ENCODE data around the gene PSD2. TPM values are rescaled to one million over a fixed set of nuclear protein-coding genes. Genes with fewer than 3 reads are reported as not detected.

PSD2 gene
- total and polyA plus RNA-seq, 10 of the 15 experiments (the other 5 are each of a cell fraction or from before 2014, with no cell fraction given): 0.02 to 0.14 (median 0.03) TPM; not detected in 5

DNA sequence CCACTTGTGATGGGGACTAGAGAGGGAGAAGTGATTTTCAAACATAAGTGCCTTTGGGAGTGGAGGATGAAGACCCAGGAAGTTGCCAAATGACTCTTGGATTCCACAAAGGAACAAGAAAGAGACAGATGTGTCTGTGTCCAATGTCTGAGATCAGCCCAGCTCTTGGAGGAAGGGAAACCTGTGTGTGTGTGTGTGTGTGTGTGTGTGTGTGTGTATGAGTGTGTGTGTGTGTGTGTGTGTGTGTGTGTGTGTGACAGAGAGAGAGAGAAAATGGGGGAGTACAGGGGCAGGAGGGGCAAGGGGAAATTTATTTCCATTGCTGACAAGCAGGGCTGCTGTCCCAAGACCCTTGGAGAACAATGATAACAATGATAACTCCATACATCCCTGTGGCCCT is 72.0 kb downstream of the PSD2 start:
- in situ Hi-C loops (cut with MboI): no loop called here
- SMC1A ChIA-PET (ENCODE audit: uncharacterized antibody, unreplicated experiment): interaction anchor here (1.0 to 3.1 kb wide), 2 partner anchors 20 to 101 kb away, joined by 3 to 16 read pairs; no protein-coding TSS in a partner anchor
- CTCF ChIA-PET: interaction anchor here (0.7 to 10.1 kb wide), 7 partner anchors 8 to 103 kb away, joined by 3 to 129 read pairs (median 3); no protein-coding TSS in a partner anchor
- intact Hi-C loops (cut with micrococcal nuclease; ENCODE audit: unreplicated experiment): no loop called here
- Histone ChIP-seq H3K27ac (ENCODE audit: control insufficient read depth, insufficient read depth) (no peak overlapping the region), H2AFZ (ENCODE audit: control insufficient read depth, low read depth, low read length) (no peak overlapping the region), H3K4me3 (no peak overlapping the region), H3K79me2 (ENCODE audit: control insufficient read depth, insufficient read depth, low read length) (no peaks in the 10 kb centered on the region), H3K27me3 (replicated peaks in 1 of 2; ENCODE audit: control insufficient read depth in 2 of 2, insufficient read depth in 2 of 2, low read length in 1 of 2) (no peaks in the 10 kb centered on the region), H3K9ac (ENCODE audit: control insufficient read depth, insufficient read depth, low read length) (no peak overlapping the region), H4K20me1 (ENCODE audit: control insufficient read depth, insufficient read depth) (no peaks in the 10 kb centered on the region), H3K4me1 (ENCODE audit: control insufficient read depth, insufficient read depth, low read length) (peaks cover 3% of the 10 kb centered on the region; the same call in 1 of the 2 replicates), H3K36me3 (ENCODE audit: control insufficient read depth in 2 of 2, insufficient read depth in 2 of 2, low read length in 1 of 2) (no peaks in the 10 kb centered on the region; a peak in 1 of 4 replicates), H3K4me2 (ENCODE audit: control insufficient read depth, insufficient read depth) (no peak overlapping the region), H3K9me3 (replicated peaks; ENCODE audit: control insufficient read depth, insufficient read depth, low read length) (no peaks in the 10 kb centered on the region)
- ATAC-seq: no peak
- BruUV-seq (replicated peaks): no TSS peak
- no peak for FAIRE-seq
- RAD21 ChIA-PET (ENCODE audit: unreplicated experiment): interaction anchor here (2.8 to 3.2 kb wide), 2 partner anchors 80 to 102 kb away, joined by 11 to 17 read pairs; no protein-coding TSS in a partner anchor
- POLR2A ChIA-PET: interaction anchor here (0.9 kb wide), 1 partner anchor 101 kb away, joined by 4 read pairs; no protein-coding TSS in a partner anchor
- DNase-seq (ENCODE audit: low read depth, low spot score): no peak
- no peak for TF ChIP-seq CREM (IDR thresholded peaks at IDR 0.05; ENCODE audit: low read depth)
- no peak for TF ChIP-seq SMAD1 (IDR thresholded peaks at IDR 0.05; ENCODE audit: low read depth, partially characterized antibody)
- no peak for TF ChIP-seq WRNIP1 (IDR thresholded peaks at IDR 0.05; ENCODE audit: borderline replicate concordance, low read depth, low read length)
- TF ChIP-seq CREB1 (IDR thresholded peaks at IDR 0.05; ENCODE audit: low read depth): no peak
- TF ChIP-seq RFX5 (IDR thresholded peaks at IDR 0.05; ENCODE audit: low read depth, low read length): no peak
- TF ChIP-seq, protein P1, sequence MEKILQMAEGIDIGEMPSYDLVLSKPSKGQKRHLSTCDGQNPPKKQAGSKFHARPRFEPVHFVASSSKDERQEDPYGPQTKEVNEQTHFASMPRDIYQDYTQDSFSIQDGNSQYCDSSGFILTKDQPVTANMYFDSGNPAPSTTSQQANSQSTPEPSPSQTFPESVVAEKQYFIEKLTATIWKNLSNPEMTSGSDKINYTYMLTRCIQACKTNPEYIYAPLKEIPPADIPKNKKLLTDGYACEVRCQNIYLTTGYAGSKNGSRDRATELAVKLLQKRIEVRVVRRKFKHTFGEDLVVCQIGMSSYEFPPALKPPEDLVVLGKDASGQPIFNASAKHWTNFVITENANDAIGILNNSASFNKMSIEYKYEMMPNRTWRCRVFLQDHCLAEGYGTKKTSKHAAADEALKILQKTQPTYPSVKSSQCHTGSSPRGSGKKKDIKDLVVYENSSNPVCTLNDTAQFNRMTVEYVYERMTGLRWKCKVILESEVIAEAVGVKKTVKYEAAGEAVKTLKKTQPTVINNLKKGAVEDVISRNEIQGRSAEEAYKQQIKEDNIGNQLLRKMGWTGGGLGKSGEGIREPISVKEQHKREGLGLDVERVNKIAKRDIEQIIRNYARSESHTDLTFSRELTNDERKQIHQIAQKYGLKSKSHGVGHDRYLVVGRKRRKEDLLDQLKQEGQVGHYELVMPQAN (conservative IDR thresholded peaks at IDR 0.05): no peak
- TF ChIP-seq MTA3 (IDR thresholded peaks at IDR 0.05; ENCODE audit: borderline replicate concordance, low read length): no peak
- no peak for TF ChIP-seq POLR2A (IDR thresholded peaks at IDR 0.05; ENCODE audit: low read depth, low read length)
- TF ChIP-seq, protein P2, sequence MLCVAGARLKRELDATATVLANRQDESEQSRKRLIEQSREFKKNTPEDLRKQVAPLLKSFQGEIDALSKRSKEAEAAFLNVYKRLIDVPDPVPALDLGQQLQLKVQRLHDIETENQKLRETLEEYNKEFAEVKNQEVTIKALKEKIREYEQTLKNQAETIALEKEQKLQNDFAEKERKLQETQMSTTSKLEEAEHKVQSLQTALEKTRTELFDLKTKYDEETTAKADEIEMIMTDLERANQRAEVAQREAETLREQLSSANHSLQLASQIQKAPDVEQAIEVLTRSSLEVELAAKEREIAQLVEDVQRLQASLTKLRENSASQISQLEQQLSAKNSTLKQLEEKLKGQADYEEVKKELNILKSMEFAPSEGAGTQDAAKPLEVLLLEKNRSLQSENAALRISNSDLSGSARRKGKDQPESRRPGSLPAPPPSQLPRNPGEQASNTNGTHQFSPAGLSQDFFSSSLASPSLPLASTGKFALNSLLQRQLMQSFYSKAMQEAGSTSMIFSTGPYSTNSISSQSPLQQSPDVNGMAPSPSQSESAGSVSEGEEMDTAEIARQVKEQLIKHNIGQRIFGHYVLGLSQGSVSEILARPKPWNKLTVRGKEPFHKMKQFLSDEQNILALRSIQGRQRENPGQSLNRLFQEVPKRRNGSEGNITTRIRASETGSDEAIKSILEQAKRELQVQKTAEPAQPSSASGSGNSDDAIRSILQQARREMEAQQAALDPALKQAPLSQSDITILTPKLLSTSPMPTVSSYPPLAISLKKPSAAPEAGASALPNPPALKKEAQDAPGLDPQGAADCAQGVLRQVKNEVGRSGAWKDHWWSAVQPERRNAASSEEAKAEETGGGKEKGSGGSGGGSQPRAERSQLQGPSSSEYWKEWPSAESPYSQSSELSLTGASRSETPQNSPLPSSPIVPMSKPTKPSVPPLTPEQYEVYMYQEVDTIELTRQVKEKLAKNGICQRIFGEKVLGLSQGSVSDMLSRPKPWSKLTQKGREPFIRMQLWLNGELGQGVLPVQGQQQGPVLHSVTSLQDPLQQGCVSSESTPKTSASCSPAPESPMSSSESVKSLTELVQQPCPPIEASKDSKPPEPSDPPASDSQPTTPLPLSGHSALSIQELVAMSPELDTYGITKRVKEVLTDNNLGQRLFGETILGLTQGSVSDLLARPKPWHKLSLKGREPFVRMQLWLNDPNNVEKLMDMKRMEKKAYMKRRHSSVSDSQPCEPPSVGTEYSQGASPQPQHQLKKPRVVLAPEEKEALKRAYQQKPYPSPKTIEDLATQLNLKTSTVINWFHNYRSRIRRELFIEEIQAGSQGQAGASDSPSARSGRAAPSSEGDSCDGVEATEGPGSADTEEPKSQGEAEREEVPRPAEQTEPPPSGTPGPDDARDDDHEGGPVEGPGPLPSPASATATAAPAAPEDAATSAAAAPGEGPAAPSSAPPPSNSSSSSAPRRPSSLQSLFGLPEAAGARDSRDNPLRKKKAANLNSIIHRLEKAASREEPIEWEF (IDR thresholded peaks at IDR 0.05; ENCODE audit: insufficient replicate concordance, low read depth, low read length): no peak
- no peak for TF ChIP-seq MTA2 (IDR thresholded peaks at IDR 0.05; ENCODE audit: low read depth)
- no peak for TF ChIP-seq SUPT20H (IDR thresholded peaks at IDR 0.05; ENCODE audit: borderline replicate concordance, control insufficient read depth, low read depth, low read length)
- TF ChIP-seq ATF7 (IDR thresholded peaks at IDR 0.05; ENCODE audit: low read depth): no peak
- no peak for TF ChIP-seq YY1 (IDR thresholded peaks at IDR 0.05; ENCODE audit: low read depth, low read length)
- no peak for TF ChIP-seq SP1 (IDR thresholded peaks at IDR 0.05; ENCODE audit: low read depth, low read length)
- TF ChIP-seq NFIC (IDR thresholded peaks at IDR 0.05; ENCODE audit: low read depth, low read length): no peak
- TF ChIP-seq, protein P3, sequence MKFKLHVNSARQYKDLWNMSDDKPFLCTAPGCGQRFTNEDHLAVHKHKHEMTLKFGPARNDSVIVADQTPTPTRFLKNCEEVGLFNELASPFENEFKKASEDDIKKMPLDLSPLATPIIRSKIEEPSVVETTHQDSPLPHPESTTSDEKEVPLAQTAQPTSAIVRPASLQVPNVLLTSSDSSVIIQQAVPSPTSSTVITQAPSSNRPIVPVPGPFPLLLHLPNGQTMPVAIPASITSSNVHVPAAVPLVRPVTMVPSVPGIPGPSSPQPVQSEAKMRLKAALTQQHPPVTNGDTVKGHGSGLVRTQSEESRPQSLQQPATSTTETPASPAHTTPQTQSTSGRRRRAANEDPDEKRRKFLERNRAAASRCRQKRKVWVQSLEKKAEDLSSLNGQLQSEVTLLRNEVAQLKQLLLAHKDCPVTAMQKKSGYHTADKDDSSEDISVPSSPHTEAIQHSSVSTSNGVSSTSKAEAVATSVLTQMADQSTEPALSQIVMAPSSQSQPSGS (IDR thresholded peaks at IDR 0.05; ENCODE audit: low read length): no peak

Data from GM12878 (cell line).